GM23248 (cell line): ENCODE measurements around the gene GBGT1. TPM values are rescaled to one million over a fixed set of nuclear protein-coding genes. Genes with fewer than 3 reads are reported as not detected.
"Not testable (repeated sequence)": the region's sequence is repeated elsewhere in the genome, so short reads cannot be mapped to it uniquely, and the experiment has no call there.

Source experiments
- DNase-seq: peaks from one replicate; pipeline ENCODE4 v3.0.0-alpha.2; 2015
- H2AFZ ChIP-seq: fragments of 200-600 bp; sonication (generic); 2 replicates; pipeline ENCODE4 v1.6.1; 2016; ENCODE audit warnings: antibody characterized with exemption
- H3F3A ChIP-seq: fragments of 200-600 bp; sonication (generic); 2 replicates; pipeline ENCODE4 v1.6.1; 2016; ENCODE audit warnings: mild to moderate bottlenecking, antibody characterized with exemption, mixed run types; ENCODE audit not compliant: insufficient read depth
- H3K27ac ChIP-seq: fragments of 200-600 bp; sonication (generic); 2 replicates; pipeline ENCODE4 v1.5.1; 2016; ENCODE audit warnings: mild to moderate bottlenecking
- H3K27me3 ChIP-seq: fragments of 200-600 bp; sonication (generic); replicated peaks from 2 replicates; pipeline ENCODE4 v1.6.1; 2016; ENCODE audit warnings: mild to moderate bottlenecking; ENCODE audit not compliant: insufficient read depth
- H3K36me3 ChIP-seq: fragments of 200-600 bp; sonication (generic); 2 replicates; pipeline ENCODE4 v1.6.1; 2016; ENCODE audit warnings: low read depth, mild to moderate bottlenecking
- H3K4me1 ChIP-seq: fragments of 200-600 bp; sonication (generic); 2 replicates; pipeline ENCODE4 v1.6.1; 2016; ENCODE audit warnings: mild to moderate bottlenecking; ENCODE audit not compliant: insufficient read depth
- H3K4me2 ChIP-seq: fragments of 200-600 bp; sonication (generic); one replicate; pipeline ENCODE4 v1.6.1; 2016; ENCODE audit warnings: mild to moderate bottlenecking; ENCODE audit not compliant: unreplicated experiment
- H3K4me3 ChIP-seq: fragments of 200-600 bp; sonication (generic); 2 replicates; pipeline ENCODE4 v1.5.1; 2016; ENCODE audit warnings: mild to moderate bottlenecking
- H3K79me2 ChIP-seq: fragments of 200-600 bp; sonication (generic); 2 replicates; pipeline ENCODE4 v1.6.1; 2016; ENCODE audit warnings: mild to moderate bottlenecking; ENCODE audit not compliant: insufficient read depth
- H3K9ac ChIP-seq: fragments of 200-600 bp; sonication (generic); 2 replicates; pipeline ENCODE4 v1.6.1; 2016; ENCODE audit warnings: mild to moderate bottlenecking
- H3K9me2 ChIP-seq: fragments of 200-600 bp; sonication (generic); 2 replicates; pipeline ENCODE4 v1.6.1; 2016; ENCODE audit warnings: mixed run types, mild to moderate bottlenecking, moderate library complexity; ENCODE audit not compliant: insufficient read depth
- H3K9me3 ChIP-seq: fragments of 200-600 bp; sonication (generic); one replicate; pipeline ENCODE4 v1.6.1; 2017; ENCODE audit warnings: low read depth
- H4K20me1 ChIP-seq: fragments of 200-600 bp; sonication (generic); 2 replicates; pipeline ENCODE4 v1.6.0; 2016; ENCODE audit not compliant: insufficient read depth
- EZH2 ChIP-seq: fragments of 200-600 bp; sonication (generic); IDR thresholded peaks from 2 replicates; pipeline ENCODE4 v1.6.1; 2018; ENCODE audit warnings: antibody characterized with exemption, mild to moderate bottlenecking; ENCODE audit not compliant: insufficient read depth, poor library complexity, severe bottlenecking
- EZH2phosphoT487 ChIP-seq: fragments of 200-600 bp; sonication (generic); IDR thresholded peaks from 2 replicates; pipeline ENCODE4 v1.6.1; 2018; ENCODE audit warnings: antibody characterized with exemption, moderate library complexity, mild to moderate bottlenecking, low read depth; ENCODE audit not compliant: insufficient read depth
- WGBS, 2 experiments: methylation state at CpG; one replicate each; pipeline ENCODE4 v1.1.6; 2015 to 2017; ENCODE audit warnings: low lambda C conversion rate in 2 of 2, low coverage in 1 of 2; ENCODE audit errors: missing lambda C conversion rate in 2 of 2; 5-methylcytosine and 5-hydroxymethylcytosine counted together
- in situ Hi-C: fragments of 300-500 bp; cut with MboI; formaldehyde crosslinking; loops from 2 replicates; pipeline ENCODE4 v1.15.0; 2020
- polyA plus RNA-seq: library from polyadenylated mRNA; unstranded; fragments of >200 nt; fragmentation: Nextera tagmentation; extraction: Ambion mirVana; gene quantifications from 2 replicates; pipeline ENCODE4 v1.2.1, GENCODE V29; 2016
- total RNA-seq: library from RNA; depleted of rRNA; stranded (reverse); fragments of >200 nt; shearing (Covaris generic); gene quantifications from 2 replicates; pipeline ENCODE4 v1.2.3, GENCODE V29; 2014

GBGT1 gene
- total and polyA plus RNA-seq, 2 experiments from 2014 or later = 0.95 to 3.1 TPM

- H3K9me3 ChIP-seq = no peaks in the 10 kb centered on the region
- H4K20me1 ChIP-seq = no peaks in the 10 kb centered on the region
- no peak for TF ChIP-seq EZH2phosphoT487
- H3K4me2 ChIP-seq = no peak overlapping the region
- H3K9me2 ChIP-seq = no peaks in the 10 kb centered on the region
- H3K4me3 ChIP-seq = no peak overlapping the region
- no peak overlapping the region for H2AFZ ChIP-seq
- no peak overlapping the region for H3K9ac ChIP-seq
- H3K79me2 ChIP-seq = no peaks in the 10 kb centered on the region
- H3K27me3 ChIP-seq = peaks cover 17% of the 10 kb centered on the region
- no peak for DNase-seq
- H3K36me3 ChIP-seq = no peaks in the 10 kb centered on the region
- in situ Hi-C loops = no loop called here
- WGBS, 2 experiments = 81 to 84% methylated on average over 11 of the region's 11 CpGs
- H3K27ac ChIP-seq = no peak overlapping the region
- no peaks in the 10 kb centered on the region for H3F3A ChIP-seq
- no peaks in the 10 kb centered on the region for H3K4me1 ChIP-seq
Measured at GRCh38 chr9:133170716-133171115, 7.0 kb upstream of the GBGT1 start.

DNA sequence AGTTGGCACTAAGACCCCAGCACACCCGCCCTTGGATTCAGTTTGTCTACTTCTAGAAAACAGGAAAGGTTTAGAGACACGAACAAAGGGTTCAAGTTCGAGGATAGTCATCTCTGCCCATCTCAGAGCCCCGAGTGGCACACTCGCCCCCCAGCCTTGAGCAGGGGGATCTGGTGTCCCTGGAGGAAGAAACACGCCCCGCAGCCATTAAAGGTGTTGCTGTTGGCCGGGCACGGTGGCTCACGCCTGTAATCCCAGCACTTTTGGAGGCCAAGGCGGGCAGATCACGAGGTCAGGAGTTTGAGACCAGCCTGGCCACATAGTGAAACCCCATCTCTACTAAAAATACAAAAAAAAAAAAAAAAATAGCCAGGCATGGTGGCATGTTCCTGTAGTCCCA is 6.0 kb upstream of the GBGT1 start:
- H3K79me2 ChIP-seq, H2AFZ ChIP-seq, H3K27ac ChIP-seq, H3F3A ChIP-seq, in situ Hi-C loops, H3K9ac ChIP-seq, H3K36me3 ChIP-seq, H4K20me1 ChIP-seq, DNase-seq, H3K4me3 ChIP-seq, H3K9me3 ChIP-seq, H3K9me2 ChIP-seq, H3K4me2 ChIP-seq, H3K4me1 ChIP-seq: not testable (repeated sequence)
- 59 to 65% methylated on average over 12 of the region's 12 CpGs for WGBS, 2 experiments
- H3K27me3 ChIP-seq = peaks cover 14% of the 10 kb centered on the region

GRCh38 chr9:133169102-133169501 is 5.4 kb upstream of the GBGT1 start:
- no peak overlapping the region for H3K27ac ChIP-seq
- in situ Hi-C loops = no loop called here
- DNase-seq = no peak
- no peaks in the 10 kb centered on the region for H3K9me2 ChIP-seq
- no peaks in the 10 kb centered on the region for H3F3A ChIP-seq
- no peak for TF ChIP-seq EZH2phosphoT487
- no peak for TF ChIP-seq EZH2
- H3K4me3 ChIP-seq = no peak overlapping the region
- H3K4me1 ChIP-seq = no peaks in the 10 kb centered on the region
- no peak overlapping the region for H2AFZ ChIP-seq
- no peak overlapping the region for H3K9ac ChIP-seq
- H3K36me3 ChIP-seq = no peaks in the 10 kb centered on the region
- no peaks in the 10 kb centered on the region for H4K20me1 ChIP-seq
- H3K79me2 ChIP-seq = no peaks in the 10 kb centered on the region
- peaks cover 8% of the 10 kb centered on the region for H3K27me3 ChIP-seq
- WGBS, 2 experiments = 93 to 95% methylated on average over 13 of the region's 13 CpGs
- no peaks in the 10 kb centered on the region for H3K9me3 ChIP-seq
- H3K4me2 ChIP-seq = no peak overlapping the region

DNA sequence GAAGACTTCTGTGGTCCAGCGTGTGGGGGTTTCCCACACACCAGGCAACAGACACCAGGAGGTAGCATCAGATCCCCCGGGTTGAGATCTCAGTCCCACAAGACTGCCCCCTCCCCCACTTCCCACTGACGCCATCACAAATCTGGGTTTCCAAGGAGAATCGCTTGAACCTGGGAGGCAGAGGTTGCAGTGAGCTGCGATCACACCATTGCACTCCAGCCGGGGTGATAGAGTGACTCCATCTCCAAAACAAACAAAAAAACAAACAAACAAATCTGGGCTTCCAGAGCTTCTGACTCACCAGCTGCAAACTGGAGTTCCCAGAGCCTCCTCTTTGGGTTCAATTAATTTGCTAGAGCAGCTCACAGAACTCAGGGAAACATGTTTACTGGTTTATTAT is 4.7 kb upstream of the GBGT1 start:
- Histone ChIP-seq H3K9ac (no peak overlapping the region), H3K4me1 (no peaks in the 10 kb centered on the region), H4K20me1 (no peaks in the 10 kb centered on the region), H3K79me2 (no peaks in the 10 kb centered on the region), H3K27ac (no peak overlapping the region), H2AFZ (no peak overlapping the region), H3F3A (no peaks in the 10 kb centered on the region), H3K4me3 (no peak overlapping the region), H3K27me3 (0 out of 2 replicates have a peak, but pooled peaks cover 5% of the 10 kb centered on the region), H3K9me2 (no peaks in the 10 kb centered on the region), H3K36me3 (no peaks in the 10 kb centered on the region), H3K4me2 (no peak overlapping the region), H3K9me3 (no peaks in the 10 kb centered on the region)
- DNase-seq = peak; percentile 34
- TF ChIP-seq EZH2 (no peak), EZH2phosphoT487 (no peak)
- in situ Hi-C loops = no loop called here
- 39% methylated on average over 6 of the region's 6 CpGs for WGBS, 2 experiments

DNA sequence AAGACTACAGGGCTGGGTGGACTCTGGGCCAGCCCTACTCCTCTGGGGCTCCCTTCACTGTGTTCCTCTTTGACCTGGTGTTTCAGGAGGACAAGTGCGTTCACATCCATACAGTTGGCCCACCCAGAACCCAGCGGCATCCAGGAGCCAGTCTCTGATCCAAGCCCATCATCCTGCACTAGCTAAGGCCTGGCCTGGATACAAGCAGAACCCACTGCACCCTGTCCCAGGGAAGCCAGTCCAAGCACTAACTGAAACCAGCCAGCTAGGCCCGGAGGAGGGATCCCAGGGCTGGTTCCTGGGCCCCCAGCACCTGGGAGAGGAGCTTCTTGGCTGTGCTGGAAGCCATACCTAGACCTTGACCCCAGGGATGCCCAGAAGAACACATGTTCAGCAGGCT is 4.1 kb upstream of the GBGT1 start:
- no peaks in the 10 kb centered on the region for H3K79me2 ChIP-seq
- no peaks in the 10 kb centered on the region for H4K20me1 ChIP-seq
- H3K9ac ChIP-seq = no peak overlapping the region
- no peak overlapping the region for H3K27ac ChIP-seq
- no peak for DNase-seq
- no peak for TF ChIP-seq EZH2phosphoT487
- TF ChIP-seq EZH2 = no peak
- H3K9me2 ChIP-seq = no peaks in the 10 kb centered on the region
- no peak overlapping the region for H3K4me3 ChIP-seq
- no peaks in the 10 kb centered on the region for H3K27me3 ChIP-seq
- WGBS, 2 experiments = 72 to 75% methylated on average over 3 of the region's 3 CpGs
- no peaks in the 10 kb centered on the region for H3K9me3 ChIP-seq
- in situ Hi-C loops = no loop called here
- no peak overlapping the region for H3K4me2 ChIP-seq
- H3K4me1 ChIP-seq = no peaks in the 10 kb centered on the region
- no peak overlapping the region for H2AFZ ChIP-seq
- no peaks in the 10 kb centered on the region for H3K36me3 ChIP-seq
- H3F3A ChIP-seq = no peaks in the 10 kb centered on the region
